Effector CD4-positive, alpha-beta T cell (primary cell): ENCODE data around the gene BRD4.

Experiments used
- DNase-seq: peaks from one replicate; pipeline ENCODE4 v3.0.0-alpha.2; 2020

The BRD4 gene

GRCh38 chr19:15264933-15265206 is 67.5 kb downstream of the BRD4 start:
- DNase-seq, result no peak

- DNase-seq, result peak; percentile 68
These were observed 68.0 kb downstream of the BRD4 start for GRCh38 chr19:15264061-15264932.

DNA sequence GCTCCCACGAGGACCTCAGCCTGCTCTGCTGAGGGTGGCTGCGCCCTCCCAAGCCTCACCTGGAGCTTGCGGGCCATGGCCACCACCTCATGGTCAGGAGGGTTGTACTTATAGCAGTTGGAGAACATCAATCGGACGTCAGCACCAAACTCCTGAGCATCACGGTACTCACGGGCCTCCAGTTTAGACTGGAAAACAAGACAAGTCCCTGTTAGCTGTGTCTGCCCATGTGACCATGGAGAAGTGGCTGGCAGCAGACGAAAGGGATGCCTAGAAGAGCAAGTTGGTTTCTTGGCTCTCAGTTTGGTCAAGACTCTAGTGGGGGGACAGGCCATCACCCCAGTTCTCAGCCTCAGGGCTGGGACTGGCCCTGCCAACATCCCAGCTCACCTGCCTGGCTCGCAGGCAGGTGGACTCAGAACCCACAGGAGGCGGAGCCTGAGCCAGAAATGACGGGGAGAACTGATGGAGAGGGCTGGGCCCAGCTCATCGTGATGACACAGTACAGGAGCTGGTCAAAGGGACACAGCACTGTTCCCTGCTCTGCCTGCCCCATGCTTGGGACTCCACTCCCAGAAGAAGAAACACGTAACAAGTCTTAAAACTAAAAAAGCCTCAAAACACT is 68.9 kb downstream of the BRD4 start:
- DNase-seq, result no peak

- no peak for DNase-seq
These were observed 70.3 kb downstream of the BRD4 start for GRCh38 chr19:15262011-15262410.

GRCh38 chr19:15260939-15261338 is 71.4 kb downstream of the BRD4 start:
- DNase-seq, result no peak

- DNase-seq, result no peak
These were observed 72.4 kb downstream of the BRD4 start for GRCh38 chr19:15259907-15260306.

- DNase-seq, result no peak
These were observed 74.6 kb downstream of the BRD4 start for GRCh38 chr19:15257782-15258181.

- no peak for DNase-seq
These were observed 75.5 kb downstream of the BRD4 start for GRCh38 chr19:15256708-15257331.

GRCh38 chr19:15255359-15255990 is 76.9 kb downstream of the BRD4 start:
- DNase-seq, result no peak

GRCh38 chr19:15254547-15254946 is 77.8 kb downstream of the BRD4 start:
- DNase-seq, result no peak

DNA sequence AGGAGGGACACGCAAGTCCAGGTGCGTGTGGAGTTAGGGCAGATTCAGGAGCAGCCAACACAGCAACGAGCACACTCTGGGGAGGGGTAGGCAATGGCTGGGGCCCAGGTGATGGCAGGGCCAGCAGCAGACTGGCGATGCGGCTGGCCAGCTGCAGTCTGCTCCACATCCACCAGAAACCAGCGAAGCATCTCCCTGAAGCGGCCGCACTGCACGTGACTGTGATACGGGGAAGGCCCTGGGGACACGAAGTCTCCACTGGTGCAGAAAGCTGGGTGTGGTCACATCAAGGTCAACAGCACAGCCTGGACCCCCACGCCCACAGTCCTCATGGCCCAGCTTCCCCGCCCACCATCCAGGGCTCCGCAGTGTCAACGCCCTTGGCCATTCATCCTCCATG is 78.8 kb downstream of the BRD4 start:
- no peak for DNase-seq

GRCh38 chr19:15253061-15253460 is 79.3 kb downstream of the BRD4 start:
- no peak for DNase-seq

DNA sequence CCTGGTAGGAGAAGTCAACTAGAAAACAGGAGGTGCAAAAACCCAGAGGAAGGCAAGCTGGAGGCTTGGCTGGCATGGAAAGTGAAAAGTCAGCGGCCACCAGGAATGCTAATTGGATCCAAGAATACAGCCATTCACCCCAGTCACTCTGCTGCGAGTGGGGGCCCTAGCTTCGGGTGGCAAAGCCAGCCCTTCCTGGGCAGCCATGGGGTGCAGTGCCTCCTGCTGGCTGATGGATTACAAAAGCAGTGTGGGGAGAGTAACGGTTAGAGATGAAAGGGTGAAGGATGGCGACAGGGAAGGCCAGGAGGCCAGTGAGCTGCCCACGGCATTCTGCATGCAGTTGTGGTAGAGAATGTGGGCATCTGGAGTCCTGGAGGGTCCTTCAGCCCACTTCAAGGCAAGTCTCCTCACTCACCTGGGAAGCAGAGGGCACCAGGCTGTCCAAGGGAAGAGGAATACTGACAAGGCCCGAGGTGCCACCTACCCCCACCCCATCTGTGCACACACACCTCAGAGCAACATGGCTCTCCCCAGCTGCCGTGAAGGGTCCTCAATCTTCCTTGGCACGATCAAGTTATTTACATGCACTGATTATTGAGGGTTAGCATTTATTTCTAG is 79.8 kb downstream of the BRD4 start:
- DNase-seq, result no peak

GRCh38 chr19:15251749-15252397 is 80.5 kb downstream of the BRD4 start:
- DNase-seq, result no peak

DNA sequence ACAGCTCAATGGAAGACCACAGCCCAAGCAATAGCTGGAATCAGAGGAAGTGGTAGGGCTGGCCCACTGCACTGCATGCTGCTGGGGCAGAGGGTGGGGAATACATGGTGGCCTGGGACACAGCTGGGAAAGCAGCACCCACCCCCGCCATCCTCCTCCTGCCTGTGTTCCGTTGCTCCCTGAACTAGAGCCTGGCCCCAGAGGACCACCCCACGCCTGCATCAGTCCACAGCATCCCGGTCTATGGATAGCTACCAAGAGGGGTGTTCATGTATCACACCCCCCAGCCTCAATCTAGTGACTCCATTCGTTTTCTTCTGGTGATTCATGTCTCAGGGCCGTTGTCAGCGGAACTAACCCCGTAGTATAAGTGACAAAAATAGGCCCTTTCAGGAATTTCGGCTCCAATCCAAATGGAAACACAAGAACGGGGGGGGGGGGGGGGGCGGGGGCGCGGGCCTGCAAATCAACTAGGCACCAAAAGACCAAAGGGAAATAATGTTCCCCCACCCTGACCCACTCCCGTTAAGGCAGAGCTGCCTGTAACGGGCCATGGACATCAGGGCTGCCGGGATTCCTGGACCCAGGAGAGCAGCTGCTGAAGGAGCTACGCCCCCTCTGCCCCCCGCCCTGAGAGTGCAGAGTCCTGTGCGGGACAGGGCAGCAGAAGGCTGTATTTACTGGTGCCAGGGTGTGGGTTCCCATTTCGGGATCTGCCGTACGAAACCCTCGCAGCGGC is 81.2 kb downstream of the BRD4 start:
- DNase-seq, result no peak

GRCh38 chr19:15250640-15250993 is 81.7 kb downstream of the BRD4 start:
- DNase-seq, result no peak

DNA sequence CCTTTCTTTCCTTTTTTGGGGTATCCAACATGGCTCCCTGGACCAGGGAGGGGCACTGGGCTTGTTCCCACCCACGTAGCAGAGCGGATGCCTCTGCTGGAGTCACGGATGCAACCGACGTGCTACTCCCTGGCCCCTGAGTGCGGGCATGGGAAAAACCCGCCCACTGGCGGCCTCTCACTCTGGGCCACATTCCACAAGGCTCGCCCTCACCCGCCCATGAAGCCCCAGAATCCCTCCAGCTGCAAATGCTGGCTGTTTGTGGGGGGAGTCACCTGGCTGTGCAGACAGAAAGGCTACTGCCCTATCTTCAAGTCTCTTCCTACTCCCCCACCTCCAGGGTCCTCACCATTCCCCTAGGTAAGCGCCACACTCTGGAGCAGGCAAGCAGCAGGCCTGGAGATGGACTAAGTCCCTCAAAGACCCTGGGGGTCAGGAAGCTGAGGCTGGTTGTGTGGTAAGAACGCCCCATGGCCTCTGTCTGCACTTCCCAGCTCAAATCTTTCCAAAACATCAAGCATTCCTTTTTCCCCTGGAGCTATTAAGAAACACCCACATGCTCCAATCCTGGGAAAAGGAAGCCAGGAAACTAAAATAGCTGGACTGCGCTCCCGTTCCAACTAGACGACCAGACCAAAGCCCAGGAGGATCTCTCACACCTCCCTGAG is 82.2 kb downstream of the BRD4 start:
- no peak for DNase-seq

DNA sequence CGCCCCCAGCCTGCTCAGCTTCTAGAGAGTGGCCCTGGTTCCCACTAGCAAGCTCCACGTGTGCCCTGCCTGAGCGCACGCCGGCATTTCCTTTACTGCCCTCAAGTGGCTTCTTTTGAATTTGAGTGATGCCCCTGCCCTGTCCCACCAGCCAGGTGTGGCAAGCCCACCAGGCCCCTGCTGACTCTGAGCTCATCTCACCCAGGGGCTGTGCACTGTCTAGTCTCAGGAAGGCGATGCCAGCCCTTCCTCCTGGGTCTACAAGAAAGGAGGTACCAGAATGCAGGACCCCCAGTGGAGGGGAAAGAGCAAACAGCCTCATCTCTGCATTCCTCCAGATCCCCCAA is 82.8 kb downstream of the BRD4 start:
- DNase-seq, result no peak

DNA sequence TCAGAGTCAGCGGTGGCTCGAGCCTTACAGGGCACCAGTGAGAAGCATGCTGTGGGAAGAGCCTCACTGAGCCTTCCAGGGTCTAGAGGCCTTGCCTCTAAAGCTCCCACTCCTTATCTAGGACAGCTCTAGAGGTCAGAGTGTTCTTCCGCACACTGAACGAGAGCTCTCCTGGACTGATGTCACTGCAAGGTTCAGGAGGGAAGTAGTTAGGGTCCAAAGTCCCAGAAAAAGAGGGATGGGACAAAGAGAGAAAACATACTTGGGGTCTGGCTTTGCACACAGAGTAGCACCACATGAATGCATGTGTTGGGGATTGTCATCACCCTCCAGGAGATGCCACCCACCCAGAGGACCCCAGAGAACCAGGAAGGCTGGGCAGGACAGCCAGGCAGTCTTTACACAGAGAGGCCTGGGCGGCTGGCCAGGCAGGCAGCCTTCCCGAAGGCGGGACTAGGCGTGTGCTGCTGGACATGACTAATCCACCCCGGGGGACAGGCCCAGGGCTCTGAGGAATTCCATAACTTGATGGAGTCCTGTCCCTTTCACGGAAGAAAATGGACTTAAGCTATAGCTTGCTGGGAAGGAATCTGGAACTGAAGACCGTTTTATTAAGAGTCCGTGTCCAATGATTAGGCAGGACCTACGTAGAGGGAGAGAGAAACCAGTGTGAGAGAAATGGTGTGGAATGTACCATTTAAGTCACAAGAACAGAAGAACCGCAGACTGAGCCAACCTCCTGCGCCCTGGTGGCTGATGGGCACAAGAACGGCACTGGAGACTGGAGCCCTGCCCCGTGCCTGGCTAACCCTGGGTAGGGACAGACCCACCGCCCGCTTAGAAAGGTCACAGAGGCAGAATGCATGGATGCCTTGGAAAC is 83.5 kb downstream of the BRD4 start:
- DNase-seq, result no peak

GRCh38 chr19:15248106-15248505 is 84.2 kb downstream of the BRD4 start:
- DNase-seq, result no peak
